Cerebellar nuclear complex (tissue), 1 donor: ENCODE measurements around the gene B4GALT1.
A peak's percentile ranks its signal among the peaks of the same experiment; 100 is the strongest.
"Not testable (repeated sequence)": the region's sequence is repeated elsewhere in the genome, so short reads cannot be mapped to it uniquely, and the experiment has no call there.

ENCODE experiments used
- DNase-seq, 2 experiments: peaks; one replicate each; lab custom pipeline; 2025; lab: John Stamatoyannopoulos, UW

The B4GALT1 gene

GRCh38 chr9:33101104-33101951 is 65.8 kb downstream of the B4GALT1 start:
- DNase-seq = peak in 1 of 2 experiments; percentile 5

DNA sequence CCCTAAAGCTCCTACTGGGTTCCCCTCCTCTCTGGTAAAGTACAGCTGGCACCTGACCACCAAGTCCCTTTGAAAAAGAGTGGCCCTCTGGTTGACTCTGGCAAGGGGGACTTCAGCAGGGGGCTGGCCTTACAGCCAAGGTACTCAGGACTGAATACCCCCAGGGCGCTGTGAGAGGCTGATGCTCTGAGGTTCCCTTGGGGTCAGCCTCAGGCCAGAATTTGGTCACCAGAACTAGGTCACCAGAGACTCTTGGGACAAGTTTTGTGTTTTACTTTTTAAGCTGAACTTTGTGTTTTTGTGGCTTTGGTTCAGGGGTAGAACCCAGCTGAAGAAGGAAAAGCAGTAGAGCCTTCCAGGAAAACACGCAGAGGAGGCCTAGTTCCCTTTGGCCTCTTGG is 67.4 kb downstream of the B4GALT1 start:
- DNase-seq = no peak

DNA sequence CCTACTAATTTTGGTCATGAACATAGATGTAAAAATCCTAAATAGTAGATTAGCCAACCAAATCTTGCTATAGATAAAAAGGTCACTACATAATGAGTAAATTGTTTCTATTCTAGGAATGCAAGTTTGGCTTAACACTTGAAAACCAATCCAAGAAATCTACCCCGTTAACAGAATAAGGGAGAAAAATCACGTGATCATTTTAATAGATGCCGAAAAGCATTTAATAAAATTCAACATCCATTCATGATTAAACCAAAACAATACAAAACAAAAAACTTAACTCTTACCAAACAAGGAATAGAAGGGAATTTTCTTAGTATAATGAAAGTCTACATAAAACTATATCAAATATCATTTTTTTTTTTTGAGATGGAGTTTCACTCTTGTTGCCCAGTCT is 69.9 kb downstream of the B4GALT1 start:
- no peak for DNase-seq

DNA sequence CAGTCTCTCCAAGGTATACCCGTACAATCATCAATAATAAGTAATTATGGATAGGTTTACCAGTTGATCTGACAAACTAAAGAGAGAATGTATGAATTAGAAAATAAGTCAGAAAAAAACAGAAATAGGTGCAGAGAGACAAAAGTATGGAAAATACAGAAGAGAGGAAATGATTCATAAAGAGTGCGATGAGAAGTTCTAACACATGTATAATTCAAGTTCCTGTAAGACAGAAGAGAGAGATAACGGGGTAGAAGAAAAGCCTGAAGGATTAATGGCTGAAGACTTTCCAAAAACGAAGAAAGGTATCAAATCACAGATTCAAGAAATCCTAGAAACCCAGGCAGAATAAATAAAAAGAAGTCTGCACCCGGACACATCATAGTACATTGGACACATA is 74.5 kb downstream of the B4GALT1 start:
- no peak for DNase-seq

GRCh38 chr9:33085672-33086071 is 81.5 kb downstream of the B4GALT1 start:
- not testable (repeated sequence) for DNase-seq

- peak; percentile 7 to 66 for DNase-seq
Measured at GRCh38 chr9:33082538-33083326, 84.4 kb downstream of the B4GALT1 start.

GRCh38 chr9:33082128-33082527 is 85.0 kb downstream of the B4GALT1 start:
- no peak for DNase-seq

GRCh38 chr9:33081128-33081851 is 85.8 kb downstream of the B4GALT1 start:
- peak; percentile 3 to 57 for DNase-seq

- no peak for DNase-seq
Measured at GRCh38 chr9:33080534-33080933, 86.6 kb downstream of the B4GALT1 start.

DNA sequence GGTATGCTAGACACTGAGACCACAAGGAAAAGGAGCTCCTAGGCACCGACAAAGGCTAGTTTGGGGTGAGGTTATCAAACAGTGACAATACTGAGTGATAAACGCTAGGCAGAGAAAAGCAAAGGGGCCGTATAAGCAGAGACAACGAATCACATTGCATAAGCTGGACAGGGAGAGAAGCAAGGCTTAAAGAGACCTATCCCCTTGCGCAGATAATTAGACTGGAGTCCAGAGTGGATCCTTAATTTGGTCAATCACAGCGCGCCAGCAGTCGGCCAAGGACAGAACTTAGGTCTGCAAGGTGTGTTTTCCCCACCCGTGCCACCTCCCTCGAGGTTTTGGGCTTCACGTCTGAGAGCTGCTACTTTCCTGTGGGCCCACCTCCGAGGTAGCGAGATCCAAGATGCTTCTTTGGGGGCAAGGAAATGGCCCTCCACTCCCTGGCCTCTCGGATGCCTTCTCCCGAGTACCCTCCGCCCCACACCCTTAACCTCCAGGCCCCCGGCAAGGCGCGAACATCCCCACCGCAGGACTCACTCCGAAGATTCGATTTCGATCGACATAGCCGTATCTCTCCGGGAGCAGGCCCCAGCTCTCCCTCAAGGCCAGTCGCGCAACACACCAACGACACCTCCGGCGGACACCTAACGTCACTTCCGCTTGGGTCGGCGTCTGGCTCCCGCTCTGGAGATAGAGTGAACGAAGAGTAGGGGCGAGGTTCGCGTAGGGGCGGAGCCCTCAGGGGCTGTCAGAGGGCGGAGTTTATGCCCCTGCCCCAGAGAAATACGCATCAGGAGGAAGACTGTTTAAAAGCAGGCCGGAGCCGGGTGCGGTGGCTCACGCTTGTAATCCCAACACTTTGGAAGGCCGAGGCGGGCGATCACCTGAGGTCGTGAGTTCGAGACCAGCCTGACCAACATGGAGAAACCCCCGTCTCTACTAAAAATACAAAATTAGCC is 90.8 kb downstream of the B4GALT1 start, which contains the start of gene SMU1:
TSS of gene SMU1 (minus strand) at position 629 of the 959 bp plus-strand sequence. CDS start at position 563, 66 bp downstream.
- DNase-seq = peak; percentile 88 to 96

DNA sequence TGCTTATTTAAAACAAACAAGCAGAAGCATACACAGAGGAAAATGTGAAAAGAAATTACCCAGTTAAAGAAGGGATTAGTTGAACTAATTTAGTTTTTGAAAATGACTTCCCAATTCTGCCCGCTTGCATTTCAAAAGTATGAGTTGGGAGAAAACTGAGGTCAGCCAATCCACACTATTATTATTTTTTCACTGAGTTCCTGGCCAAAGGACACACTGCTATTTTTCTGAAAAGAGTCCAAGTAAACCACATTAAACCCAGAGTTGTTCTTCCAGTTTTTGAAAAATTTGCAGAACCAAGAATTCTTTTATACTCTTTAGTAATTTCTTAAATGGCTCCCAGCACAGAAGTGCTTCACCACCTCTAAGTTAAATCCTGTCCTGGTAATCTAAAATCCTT is 98.1 kb downstream of the B4GALT1 start:
- no peak for DNase-seq

DNA sequence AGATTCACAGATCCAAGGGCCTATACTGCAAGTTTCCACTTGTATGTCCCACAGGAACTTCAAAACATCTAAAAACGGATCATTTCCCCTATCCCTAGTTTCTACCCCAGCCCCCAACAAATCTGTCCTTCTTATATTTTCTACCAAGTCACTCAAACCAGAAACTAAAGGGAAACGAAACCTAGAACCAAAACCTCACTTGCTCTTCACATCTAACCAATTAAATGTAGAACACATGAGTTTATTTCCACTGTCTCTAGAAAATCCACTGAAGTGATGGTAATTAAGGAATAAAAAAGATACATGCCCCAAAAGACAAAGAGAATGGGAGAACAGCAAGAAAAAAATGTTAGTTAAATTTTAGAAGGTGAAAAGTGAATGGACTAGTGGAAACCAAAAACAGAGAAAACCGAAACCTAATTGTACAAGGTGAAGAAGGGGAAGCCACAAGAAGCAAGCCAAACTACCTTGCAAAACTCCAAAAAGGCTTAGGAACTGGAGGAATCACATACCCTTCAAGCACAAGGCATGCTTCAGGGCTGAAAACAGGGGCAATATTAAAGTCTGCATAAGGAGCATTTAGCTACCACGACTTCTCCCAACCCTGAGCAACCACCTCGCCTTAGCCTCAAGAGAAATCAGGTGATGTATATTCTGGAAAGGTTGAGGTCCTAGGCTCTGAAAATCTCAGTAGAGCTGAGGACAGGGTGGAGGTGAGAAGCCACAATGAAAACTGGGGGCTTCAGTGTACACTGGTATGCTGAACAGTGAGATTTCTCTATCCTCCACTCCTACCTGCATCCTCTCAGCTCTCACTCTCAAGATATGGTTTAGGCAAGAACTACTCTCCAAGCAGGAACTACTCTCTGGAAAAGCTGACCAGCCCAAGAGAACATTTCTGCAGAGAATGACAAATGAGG is 101.7 kb downstream of the B4GALT1 start:
- no peak for DNase-seq
